ENCODE measurements around the gene CYB5R3. TPM values are rescaled to one million over a fixed set of nuclear protein-coding genes. Genes with fewer than 3 reads are reported as not detected.
"Not testable (repeated sequence)": the region's sequence is repeated elsewhere in the genome, so short reads cannot be mapped to it uniquely, and the experiment has no call there.

CYB5R3 gene
- total and polyA plus RNA-seq, 2 donors: 24.6 to 70.7 TPM

- WGBS: 96% methylated on average over 8 of the region's 8 CpGs
- Histone ChIP-seq H3K36me3 (ENCODE audit: control insufficient read depth in 2 of 2, insufficient read depth in 2 of 2, low read length in 1 of 2) (peaks cover 59 to 64% of the 10 kb centered on the region in 2 donors), H3K9me3 (ENCODE audit: control insufficient read depth in 2 of 2, insufficient read depth in 1 of 2, low read length in 1 of 2) (no peaks in the 10 kb centered on the region), H3K4me1 (ENCODE audit: control insufficient read depth in 2 of 2, insufficient read depth in 2 of 2, low read length in 2 of 2) (peaks cover 5 to 12% of the 10 kb centered on the region in 2 donors), H3K4me3 (ENCODE audit: low read length in 2 of 2) (no peak overlapping the region), H3K27me3 (ENCODE audit: control insufficient read depth in 2 of 2, insufficient read depth in 1 of 2, low read length in 1 of 2) (no peaks in the 10 kb centered on the region), H3K27ac (ENCODE audit: low read depth in 1 of 2, low read length in 1 of 2) (no peak overlapping the region)
- DNase-seq (ENCODE audit: low read depth in 6 of 9, low spot score in 9 of 9): no peak
Observed at GRCh38 chr22:42585096-42585495, 64.1 kb downstream of the CYB5R3 start.

GRCh38 chr22:42584364-42584940 lies 64.7 kb downstream of the CYB5R3 start:
- Histone ChIP-seq H3K9me3 (ENCODE audit: control insufficient read depth in 2 of 2, insufficient read depth in 1 of 2, low read length in 1 of 2) (no peaks in the 10 kb centered on the region), H3K4me1 (ENCODE audit: control insufficient read depth in 2 of 2, insufficient read depth in 2 of 2, low read length in 2 of 2) (peaks cover 5 to 12% of the 10 kb centered on the region in 2 donors), H3K27me3 (ENCODE audit: control insufficient read depth in 2 of 2, insufficient read depth in 1 of 2, low read length in 1 of 2) (no peaks in the 10 kb centered on the region), H3K27ac (ENCODE audit: low read depth in 1 of 2, low read length in 1 of 2) (no peak overlapping the region), H3K36me3 (ENCODE audit: control insufficient read depth in 2 of 2, insufficient read depth in 2 of 2, low read length in 1 of 2) (peaks cover 56 to 65% of the 10 kb centered on the region in 2 donors), H3K4me3 (ENCODE audit: low read length in 2 of 2) (no peak overlapping the region)
- DNase-seq (ENCODE audit: low read depth in 6 of 9, low spot score in 9 of 9): no peak
- 96% methylated on average over 4 of the region's 4 CpGs for WGBS

GRCh38 chr22:42582987-42583386 lies 66.2 kb downstream of the CYB5R3 start:
- WGBS: 100% methylated on average over 1 of the region's 1 CpG
- Histone ChIP-seq H3K36me3 (ENCODE audit: control insufficient read depth in 2 of 2, insufficient read depth in 2 of 2, low read length in 1 of 2) (peaks cover 56 to 63% of the 10 kb centered on the region in 2 donors), H3K4me3 (ENCODE audit: low read length in 2 of 2) (no peak overlapping the region), H3K27ac (ENCODE audit: low read depth in 1 of 2, low read length in 1 of 2) (no peak overlapping the region), H3K9me3 (ENCODE audit: control insufficient read depth in 2 of 2, insufficient read depth in 1 of 2, low read length in 1 of 2) (no peaks in the 10 kb centered on the region), H3K4me1 (ENCODE audit: control insufficient read depth in 2 of 2, insufficient read depth in 2 of 2, low read length in 2 of 2) (peaks cover 5 to 12% of the 10 kb centered on the region in 2 donors), H3K27me3 (ENCODE audit: control insufficient read depth in 2 of 2, insufficient read depth in 1 of 2, low read length in 1 of 2) (no peaks in the 10 kb centered on the region)
- DNase-seq (ENCODE audit: low read depth in 6 of 9, low spot score in 9 of 9): no peak

GRCh38 chr22:42581762-42582716 lies 67.2 kb downstream of the CYB5R3 start:
- no peak overlapping the region for H3K27ac ChIP-seq (ENCODE audit: low read depth in 1 of 2, low read length in 1 of 2)
- peaks cover 5 to 11% of the 10 kb centered on the region in 2 donors for H3K4me1 ChIP-seq (ENCODE audit: control insufficient read depth in 2 of 2, insufficient read depth in 2 of 2, low read length in 2 of 2)
- peak overlapping the region; percentile 49 to 54 for H3K4me3 ChIP-seq (ENCODE audit: low read length in 2 of 2)
- H3K36me3 ChIP-seq (ENCODE audit: control insufficient read depth in 2 of 2, insufficient read depth in 2 of 2, low read length in 1 of 2): peaks cover 53 to 61% of the 10 kb centered on the region in 2 donors
- H3K27me3 ChIP-seq (ENCODE audit: control insufficient read depth in 2 of 2, insufficient read depth in 1 of 2, low read length in 1 of 2): no peaks in the 10 kb centered on the region
- no peaks in the 10 kb centered on the region for H3K9me3 ChIP-seq (ENCODE audit: control insufficient read depth in 2 of 2, insufficient read depth in 1 of 2, low read length in 1 of 2)
- WGBS: 6% methylated on average over 64 of the region's 64 CpGs
- peak; percentile 24 to 89 (median 70) for DNase-seq (ENCODE audit: low read depth in 6 of 9, low spot score in 9 of 9)

- DNase-seq (ENCODE audit: low read depth in 6 of 9, low spot score in 9 of 9); H3K4me1 ChIP-seq (ENCODE audit: control insufficient read depth in 2 of 2, insufficient read depth in 2 of 2, low read length in 2 of 2); H3K27ac ChIP-seq (ENCODE audit: low read depth in 1 of 2, low read length in 1 of 2); H3K9me3 ChIP-seq (ENCODE audit: control insufficient read depth in 2 of 2, insufficient read depth in 1 of 2, low read length in 1 of 2); H3K27me3 ChIP-seq (ENCODE audit: control insufficient read depth in 2 of 2, insufficient read depth in 1 of 2, low read length in 1 of 2): not testable (repeated sequence)
- Histone ChIP-seq H3K36me3 (ENCODE audit: control insufficient read depth in 2 of 2, insufficient read depth in 2 of 2, low read length in 1 of 2) (peaks cover 45 to 55% of the 10 kb centered on the region in 2 donors), H3K4me3 (ENCODE audit: low read length in 2 of 2) (peak overlapping the region; percentile 49 to 54)
- under 1% methylated on average over 13 of the region's 22 CpGs for WGBS
Observed at GRCh38 chr22:42581194-42581761, 67.9 kb downstream of the CYB5R3 start.

GRCh38 chr22:42580040-42580439 lies 69.2 kb downstream of the CYB5R3 start:
- peaks cover 33 to 42% of the 10 kb centered on the region in 2 donors for H3K36me3 ChIP-seq (ENCODE audit: control insufficient read depth in 2 of 2, insufficient read depth in 2 of 2, low read length in 1 of 2)
- 99% methylated on average over 3 of the region's 4 CpGs for WGBS
- H3K27me3 ChIP-seq (ENCODE audit: control insufficient read depth in 2 of 2, insufficient read depth in 1 of 2, low read length in 1 of 2); H3K9me3 ChIP-seq (ENCODE audit: control insufficient read depth in 2 of 2, insufficient read depth in 1 of 2, low read length in 1 of 2); H3K27ac ChIP-seq (ENCODE audit: low read depth in 1 of 2, low read length in 1 of 2); H3K4me3 ChIP-seq (ENCODE audit: low read length in 2 of 2); H3K4me1 ChIP-seq (ENCODE audit: control insufficient read depth in 2 of 2, insufficient read depth in 2 of 2, low read length in 2 of 2); DNase-seq (ENCODE audit: low read depth in 6 of 9, low spot score in 9 of 9): not testable (repeated sequence)

- peaks cover 22 to 28% of the 10 kb centered on the region in 2 donors for H3K36me3 ChIP-seq (ENCODE audit: control insufficient read depth in 2 of 2, insufficient read depth in 2 of 2, low read length in 1 of 2)
- no peak overlapping the region for H3K4me3 ChIP-seq (ENCODE audit: low read length in 2 of 2)
- 96% methylated on average over 15 of the region's 15 CpGs for WGBS
- no peaks in the 10 kb centered on the region for H3K27me3 ChIP-seq (ENCODE audit: control insufficient read depth in 2 of 2, insufficient read depth in 1 of 2, low read length in 1 of 2)
- no peaks in the 10 kb centered on the region for H3K9me3 ChIP-seq (ENCODE audit: control insufficient read depth in 2 of 2, insufficient read depth in 1 of 2, low read length in 1 of 2)
- H3K4me1 ChIP-seq (ENCODE audit: control insufficient read depth in 2 of 2, insufficient read depth in 2 of 2, low read length in 2 of 2): peaks cover 5 to 10% of the 10 kb centered on the region in 2 donors
- DNase-seq (ENCODE audit: low read depth in 6 of 9, low spot score in 9 of 9): no peak
- no peak overlapping the region for H3K27ac ChIP-seq (ENCODE audit: low read depth in 1 of 2, low read length in 1 of 2)
Observed at GRCh38 chr22:42577623-42578240, 71.5 kb downstream of the CYB5R3 start.

GRCh38 chr22:42577141-42577540 lies 72.1 kb downstream of the CYB5R3 start:
- not testable (repeated sequence) for DNase-seq (ENCODE audit: low read depth in 6 of 9, low spot score in 9 of 9); H3K4me3 ChIP-seq (ENCODE audit: low read length in 2 of 2); H3K27me3 ChIP-seq (ENCODE audit: control insufficient read depth in 2 of 2, insufficient read depth in 1 of 2, low read length in 1 of 2); H3K4me1 ChIP-seq (ENCODE audit: control insufficient read depth in 2 of 2, insufficient read depth in 2 of 2, low read length in 2 of 2); H3K9me3 ChIP-seq (ENCODE audit: control insufficient read depth in 2 of 2, insufficient read depth in 1 of 2, low read length in 1 of 2); H3K27ac ChIP-seq (ENCODE audit: low read depth in 1 of 2, low read length in 1 of 2)
- WGBS: 99% methylated on average over 8 of the region's 9 CpGs
- H3K36me3 ChIP-seq (ENCODE audit: control insufficient read depth in 2 of 2, insufficient read depth in 2 of 2, low read length in 1 of 2): peaks cover 25 to 28% of the 10 kb centered on the region in 2 donors
